Measurements from ENCODE around the gene SLC46A3.

Gene SLC46A3

GRCh38 chr13:28719227-28720055 is 671 bp upstream of the SLC46A3 start:
- Histone ChIP-seq H3K27ac (peak overlapping the region; percentile 23; the same call in 1 of the 2 replicates), H3K36me3 (ENCODE audit: insufficient read depth, low read length) (no peaks in the 10 kb centered on the region), H3K9ac (ENCODE audit: insufficient read length) (peak overlapping the region; percentile 63), H3K9me3 (ENCODE audit: low read depth, low read length) (no peaks in the 10 kb centered on the region), H3K4me3 (peak overlapping the region; percentile 85)
- TF ChIP-seq POLR2AphosphoS5 (IDR thresholded peaks at IDR 0.05; ENCODE audit: borderline replicate concordance, low read depth, low read length) (no peak), FOXP2 (optimal IDR thresholded peaks at IDR 0.05; ENCODE audit: control extremely low read depth, extremely low read length, insufficient read depth) (no peak), EZH2 (IDR thresholded peaks at IDR 0.05) (no peak)
- no peak for DNase-seq (ENCODE audit: low read depth, low spot score)

GRCh38 chr13:28718196-28718542 is 601 bp downstream of the SLC46A3 start:
- no peak for DNase-seq (ENCODE audit: low read depth, low spot score)
- H3K9ac ChIP-seq (ENCODE audit: insufficient read length) = no peak overlapping the region
- H3K4me3 ChIP-seq = peak overlapping the region; percentile 85
- H3K27ac ChIP-seq = no peak overlapping the region
- H3K36me3 ChIP-seq (ENCODE audit: insufficient read depth, low read length) = no peaks in the 10 kb centered on the region
- H3K9me3 ChIP-seq (ENCODE audit: low read depth, low read length) = no peaks in the 10 kb centered on the region
- TF ChIP-seq FOXP2 (optimal IDR thresholded peaks at IDR 0.05; ENCODE audit: control extremely low read depth, extremely low read length, insufficient read depth) (no peak), POLR2AphosphoS5 (IDR thresholded peaks at IDR 0.05; ENCODE audit: borderline replicate concordance, low read depth, low read length) (no peak), EZH2 (IDR thresholded peaks at IDR 0.05) (no peak)

- no peaks in the 10 kb centered on the region for H3K36me3 ChIP-seq (ENCODE audit: insufficient read depth, low read length)
- no peak for DNase-seq (ENCODE audit: low read depth, low spot score)
- no peak overlapping the region for H3K4me3 ChIP-seq
- no peak overlapping the region for H3K27ac ChIP-seq
- no peaks in the 10 kb centered on the region for H3K9me3 ChIP-seq (ENCODE audit: low read depth, low read length)
- H3K9ac ChIP-seq (ENCODE audit: insufficient read length) = no peak overlapping the region
- TF ChIP-seq POLR2AphosphoS5 (IDR thresholded peaks at IDR 0.05; ENCODE audit: borderline replicate concordance, low read depth, low read length) = no peak
- no peak for TF ChIP-seq EZH2 (IDR thresholded peaks at IDR 0.05)
These were observed 1.6 kb downstream of the SLC46A3 start for GRCh38 chr13:28717170-28717569.

GRCh38 chr13:28716511-28716910 is 2.3 kb downstream of the SLC46A3 start:
- Histone ChIP-seq H3K9ac (ENCODE audit: insufficient read length) (peak overlapping the region; percentile 33), H3K27ac (peak overlapping the region; percentile 26; the same call in 1 of the 2 replicates), H3K9me3 (ENCODE audit: low read depth, low read length) (no peaks in the 10 kb centered on the region), H3K4me3 (peak overlapping the region; percentile 50), H3K36me3 (ENCODE audit: insufficient read depth, low read length) (no peaks in the 10 kb centered on the region)
- TF ChIP-seq EZH2 (IDR thresholded peaks at IDR 0.05) (no peak), FOXP2 (optimal IDR thresholded peaks at IDR 0.05; ENCODE audit: control extremely low read depth, extremely low read length, insufficient read depth) (no peak), POLR2AphosphoS5 (IDR thresholded peaks at IDR 0.05; ENCODE audit: borderline replicate concordance, low read depth, low read length) (no peak)
- no peak for DNase-seq (ENCODE audit: low read depth, low spot score)

DNA sequence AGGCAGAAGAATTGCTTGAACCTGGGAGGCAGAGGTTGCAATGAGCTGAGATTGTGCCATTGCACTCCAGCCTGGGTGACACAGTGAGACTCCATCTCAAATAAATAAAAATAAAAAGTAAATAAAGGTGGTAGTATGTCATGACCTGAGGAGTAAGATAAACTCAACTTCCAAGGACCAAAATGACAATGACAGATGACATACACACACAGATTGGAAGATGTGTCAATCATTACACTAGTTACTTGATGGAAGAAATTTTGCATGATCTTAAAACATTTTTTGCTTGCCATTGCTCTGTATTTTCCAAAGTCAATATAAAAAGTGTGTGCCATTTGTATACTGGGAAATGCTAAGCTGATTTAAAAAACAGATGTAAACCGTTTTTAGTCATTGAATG is 4.1 kb downstream of the SLC46A3 start:
- H3K4me3 ChIP-seq = no peak overlapping the region
- H3K27ac ChIP-seq = no peak overlapping the region
- H3K36me3 ChIP-seq (ENCODE audit: insufficient read depth, low read length) = no peaks in the 10 kb centered on the region
- no peaks in the 10 kb centered on the region for H3K9me3 ChIP-seq (ENCODE audit: low read depth, low read length)
- no peak overlapping the region for H3K9ac ChIP-seq (ENCODE audit: insufficient read length)
- DNase-seq (ENCODE audit: low read depth, low spot score) = no peak
- TF ChIP-seq FOXP2 (optimal IDR thresholded peaks at IDR 0.05; ENCODE audit: control extremely low read depth, extremely low read length, insufficient read depth) = no peak
- no peak for TF ChIP-seq POLR2AphosphoS5 (IDR thresholded peaks at IDR 0.05; ENCODE audit: borderline replicate concordance, low read depth, low read length)
- no peak for TF ChIP-seq EZH2 (IDR thresholded peaks at IDR 0.05)

DNA sequence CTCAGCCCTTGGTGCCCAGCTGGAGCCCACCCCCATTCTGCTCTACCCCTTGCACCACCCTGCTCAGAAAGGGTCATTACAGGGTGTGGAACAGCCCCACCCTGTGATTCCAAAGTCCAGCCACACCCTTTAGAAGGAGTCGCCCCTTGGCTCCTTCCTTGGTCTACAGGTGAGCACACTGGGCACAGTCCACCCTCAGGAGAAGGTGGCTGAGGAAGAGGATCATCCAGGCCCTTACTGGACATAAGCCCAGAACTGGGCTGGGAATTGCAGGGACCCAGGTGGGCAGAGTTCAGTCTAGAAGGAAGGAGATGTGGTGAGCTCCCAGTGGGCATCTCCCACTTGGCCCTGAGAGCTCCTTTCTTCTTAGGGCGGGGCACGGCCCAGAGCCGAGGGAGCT is 8.6 kb downstream of the SLC46A3 start:
- Histone ChIP-seq H3K9me3 (ENCODE audit: low read depth, low read length) (no peaks in the 10 kb centered on the region), H3K27ac (no peak overlapping the region), H3K36me3 (ENCODE audit: insufficient read depth, low read length) (no peaks in the 10 kb centered on the region), H3K4me3 (no peak overlapping the region), H3K9ac (ENCODE audit: insufficient read length) (no peak overlapping the region)
- DNase-seq (ENCODE audit: low read depth, low spot score) = no peak
- TF ChIP-seq FOXP2 (optimal IDR thresholded peaks at IDR 0.05; ENCODE audit: control extremely low read depth, extremely low read length, insufficient read depth) (no peak), EZH2 (IDR thresholded peaks at IDR 0.05) (no peak), POLR2AphosphoS5 (IDR thresholded peaks at IDR 0.05; ENCODE audit: borderline replicate concordance, low read depth, low read length) (no peak)

DNA sequence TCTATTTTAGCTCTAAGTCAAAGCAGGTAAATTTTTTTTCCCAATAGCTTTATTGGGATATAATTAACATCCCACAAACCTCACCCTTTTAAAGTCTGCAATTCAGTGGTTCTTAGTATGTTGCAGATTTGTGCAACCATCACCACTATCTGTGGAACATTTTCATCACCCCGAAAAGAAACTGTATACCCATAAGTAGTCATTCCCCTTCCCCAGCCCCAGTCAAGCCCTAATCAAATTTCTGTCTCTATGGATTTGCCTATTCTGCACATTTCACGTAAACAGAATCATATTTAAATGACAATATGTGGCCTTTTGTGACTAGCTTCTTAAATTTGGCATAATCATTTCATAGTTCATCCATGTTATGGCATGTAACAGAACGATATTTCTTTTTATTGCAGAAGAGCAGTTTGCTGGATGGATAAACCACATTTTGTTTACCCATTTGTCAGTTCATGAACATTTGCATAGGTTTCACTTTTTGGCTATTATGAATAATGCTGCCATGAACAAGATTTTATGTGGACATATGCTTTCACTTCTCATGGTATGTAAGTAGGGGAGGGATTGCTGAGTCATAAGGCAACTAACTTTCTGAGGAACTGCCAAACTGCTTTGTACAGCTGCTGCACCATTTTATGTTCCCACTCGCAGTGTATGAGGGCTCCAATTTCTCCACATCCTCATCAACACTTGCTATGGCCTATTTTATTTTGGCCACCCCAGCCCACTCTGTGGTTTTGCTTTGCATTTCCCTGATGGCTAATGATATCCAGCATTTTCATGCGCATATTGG is 10.9 kb downstream of the SLC46A3 start:
- no peaks in the 10 kb centered on the region for H3K36me3 ChIP-seq (ENCODE audit: insufficient read depth, low read length)
- TF ChIP-seq EZH2 (IDR thresholded peaks at IDR 0.05) = no peak
- TF ChIP-seq FOXP2 (optimal IDR thresholded peaks at IDR 0.05; ENCODE audit: control extremely low read depth, extremely low read length, insufficient read depth) = no peak
- TF ChIP-seq POLR2AphosphoS5 (IDR thresholded peaks at IDR 0.05; ENCODE audit: borderline replicate concordance, low read depth, low read length) = no peak

DNA sequence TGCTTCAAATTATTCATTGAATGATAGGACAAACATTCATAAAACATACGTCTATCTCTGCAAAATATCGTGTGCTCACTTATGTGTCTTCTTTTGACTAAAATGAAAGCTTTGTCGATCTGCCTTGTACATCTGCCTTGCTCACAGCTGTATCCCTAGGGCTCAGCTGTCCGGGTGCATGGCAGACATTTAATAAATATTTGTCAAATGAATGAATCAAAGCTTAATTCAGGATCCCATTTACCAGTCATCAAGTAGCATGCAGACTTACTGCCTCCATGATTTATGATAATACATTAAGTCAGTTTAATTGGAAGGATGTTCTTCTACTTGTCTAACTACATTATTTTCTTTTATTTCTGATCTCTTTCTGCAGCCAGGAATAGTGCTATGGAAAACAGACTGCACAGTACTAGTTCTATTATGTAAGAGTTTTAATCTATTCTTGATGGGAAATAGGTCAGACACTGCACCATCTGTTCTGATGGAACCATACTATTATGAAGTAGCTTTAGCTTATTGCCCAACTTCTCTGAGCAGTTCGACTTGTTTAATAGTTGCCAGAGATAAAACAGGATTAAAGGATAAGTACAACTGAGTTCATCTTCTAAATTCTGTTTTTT is 13.2 kb downstream of the SLC46A3 start:
- Histone ChIP-seq H3K9ac (ENCODE audit: insufficient read length) (no peak overlapping the region), H3K4me3 (no peak overlapping the region), H3K27ac (no peak overlapping the region), H3K36me3 (ENCODE audit: insufficient read depth, low read length) (no peaks in the 10 kb centered on the region), H3K9me3 (ENCODE audit: low read depth, low read length) (no peaks in the 10 kb centered on the region)
- TF ChIP-seq EZH2 (IDR thresholded peaks at IDR 0.05) (no peak), POLR2AphosphoS5 (IDR thresholded peaks at IDR 0.05; ENCODE audit: borderline replicate concordance, low read depth, low read length) (no peak), FOXP2 (optimal IDR thresholded peaks at IDR 0.05; ENCODE audit: control extremely low read depth, extremely low read length, insufficient read depth) (no peak)
- no peak for DNase-seq (ENCODE audit: low read depth, low spot score)

More for the DNA sequence above, 10.9 kb downstream of the SLC46A3 start:
- Histone ChIP-seq H3K9me3 (ENCODE audit: low read depth, low read length) (no peaks in the 10 kb centered on the region), H3K9ac (ENCODE audit: insufficient read length) (no peak overlapping the region), H3K4me3 (peak overlapping the region; percentile 40), H3K27ac (peak overlapping the region; percentile 80)
- no peak for DNase-seq (ENCODE audit: low read depth, low spot score)
